ENCODE results near the gene LRRC41.
"Not testable (repeated sequence)": the region's sequence is repeated elsewhere in the genome, so short reads cannot be mapped to it uniquely, and the experiment has no call there.

Gene LRRC41

GRCh38 chr1:46322191-46322590, 18.8 kb upstream of the LRRC41 start:
- H3K4me3 ChIP-seq (ENCODE audit: low read depth, low read length); H3K79me2 ChIP-seq (ENCODE audit: control insufficient read depth, insufficient read depth, low read length, unreplicated experiment); H3K4me1 ChIP-seq (ENCODE audit: control insufficient read depth, insufficient read depth, low read length, unreplicated experiment); H3K27me3 ChIP-seq (ENCODE audit: insufficient read depth, low read length); H3K36me3 ChIP-seq (ENCODE audit: insufficient read depth, low read length); H3K27ac ChIP-seq (ENCODE audit: low read depth, low read length); H2AFZ ChIP-seq (ENCODE audit: low read length, unreplicated experiment): not testable (repeated sequence)

GRCh38 chr1:46319960-46320914, 16.8 kb upstream of the LRRC41 start:
- H3K27me3 ChIP-seq (ENCODE audit: insufficient read depth, low read length); H3K79me2 ChIP-seq (ENCODE audit: control insufficient read depth, insufficient read depth, low read length, unreplicated experiment); H3K36me3 ChIP-seq (ENCODE audit: insufficient read depth, low read length); H3K27ac ChIP-seq (ENCODE audit: low read depth, low read length); H3K4me1 ChIP-seq (ENCODE audit: control insufficient read depth, insufficient read depth, low read length, unreplicated experiment); H3K4me3 ChIP-seq (ENCODE audit: low read depth, low read length); H2AFZ ChIP-seq (ENCODE audit: low read length, unreplicated experiment): not testable (repeated sequence)

GRCh38 chr1:46319301-46319700, 15.9 kb upstream of the LRRC41 start:
- H3K4me1 ChIP-seq (ENCODE audit: control insufficient read depth, insufficient read depth, low read length, unreplicated experiment); H3K4me3 ChIP-seq (ENCODE audit: low read depth, low read length); H2AFZ ChIP-seq (ENCODE audit: low read length, unreplicated experiment); H3K36me3 ChIP-seq (ENCODE audit: insufficient read depth, low read length); H3K79me2 ChIP-seq (ENCODE audit: control insufficient read depth, insufficient read depth, low read length, unreplicated experiment); H3K27me3 ChIP-seq (ENCODE audit: insufficient read depth, low read length); H3K27ac ChIP-seq (ENCODE audit: low read depth, low read length): not testable (repeated sequence)

- Histone ChIP-seq H3K27ac (ENCODE audit: low read depth, low read length) (no peak overlapping the region), H2AFZ (ENCODE audit: low read length, unreplicated experiment) (no peak overlapping the region), H3K4me1 (ENCODE audit: control insufficient read depth, insufficient read depth, low read length, unreplicated experiment) (peaks cover 5% of the 10 kb centered on the region), H3K79me2 (ENCODE audit: control insufficient read depth, insufficient read depth, low read length, unreplicated experiment) (no peaks in the 10 kb centered on the region), H3K4me3 (ENCODE audit: low read depth, low read length) (no peak overlapping the region), H3K27me3 (ENCODE audit: insufficient read depth, low read length) (no peaks in the 10 kb centered on the region), H3K36me3 (ENCODE audit: insufficient read depth, low read length) (peaks cover 18% of the 10 kb centered on the region)
Measured at GRCh38 chr1:46317323-46317722, 13.9 kb upstream of the LRRC41 start.

- Histone ChIP-seq H3K79me2 (ENCODE audit: control insufficient read depth, insufficient read depth, low read length, unreplicated experiment) (no peaks in the 10 kb centered on the region), H3K36me3 (ENCODE audit: insufficient read depth, low read length) (peaks cover 18% of the 10 kb centered on the region), H3K4me1 (ENCODE audit: control insufficient read depth, insufficient read depth, low read length, unreplicated experiment) (peaks cover 5% of the 10 kb centered on the region), H3K27ac (ENCODE audit: low read depth, low read length) (peak overlapping the region; percentile 12; the same call in 1 of the 2 replicates), H2AFZ (ENCODE audit: low read length, unreplicated experiment) (no peak overlapping the region), H3K27me3 (ENCODE audit: insufficient read depth, low read length) (no peaks in the 10 kb centered on the region), H3K4me3 (ENCODE audit: low read depth, low read length) (no peak overlapping the region)
Measured at GRCh38 chr1:46315669-46316403, 12.4 kb upstream of the LRRC41 start.

- Histone ChIP-seq H3K4me1 (ENCODE audit: control insufficient read depth, insufficient read depth, low read length, unreplicated experiment) (peaks cover 14% of the 10 kb centered on the region), H2AFZ (ENCODE audit: low read length, unreplicated experiment) (no peak overlapping the region), H3K27ac (ENCODE audit: low read depth, low read length) (no peak overlapping the region), H3K36me3 (ENCODE audit: insufficient read depth, low read length) (peaks cover 21% of the 10 kb centered on the region), H3K79me2 (ENCODE audit: control insufficient read depth, insufficient read depth, low read length, unreplicated experiment) (peaks cover 47% of the 10 kb centered on the region), H3K4me3 (ENCODE audit: low read depth, low read length) (no peak overlapping the region), H3K27me3 (ENCODE audit: insufficient read depth, low read length) (no peaks in the 10 kb centered on the region)
Measured at GRCh38 chr1:46310321-46310720, 6.9 kb upstream of the LRRC41 start.

GRCh38 chr1:46309401-46310159, 6.2 kb upstream of the LRRC41 start:
- no peaks in the 10 kb centered on the region for H3K27me3 ChIP-seq (ENCODE audit: insufficient read depth, low read length)
- no peak overlapping the region for H3K27ac ChIP-seq (ENCODE audit: low read depth, low read length)
- H3K4me1 ChIP-seq (ENCODE audit: control insufficient read depth, insufficient read depth, low read length, unreplicated experiment) = peaks cover 10% of the 10 kb centered on the region
- H3K4me3 ChIP-seq (ENCODE audit: low read depth, low read length) = no peak overlapping the region
- peaks cover 18% of the 10 kb centered on the region for H3K36me3 ChIP-seq (ENCODE audit: insufficient read depth, low read length)
- H2AFZ ChIP-seq (ENCODE audit: low read length, unreplicated experiment) = no peak overlapping the region
- peaks cover 54% of the 10 kb centered on the region for H3K79me2 ChIP-seq (ENCODE audit: control insufficient read depth, insufficient read depth, low read length, unreplicated experiment)

GRCh38 chr1:46306159-46306530, 2.7 kb upstream of the LRRC41 start:
- Histone ChIP-seq H3K79me2 (ENCODE audit: control insufficient read depth, insufficient read depth, low read length, unreplicated experiment) (peaks cover 83% of the 10 kb centered on the region), H3K36me3 (ENCODE audit: insufficient read depth, low read length) (peaks cover 7% of the 10 kb centered on the region), H3K4me3 (ENCODE audit: low read depth, low read length) (no peak overlapping the region), H3K27me3 (ENCODE audit: insufficient read depth, low read length) (no peaks in the 10 kb centered on the region), H3K27ac (ENCODE audit: low read depth, low read length) (no peak overlapping the region), H2AFZ (ENCODE audit: low read length, unreplicated experiment) (no peak overlapping the region), H3K4me1 (ENCODE audit: control insufficient read depth, insufficient read depth, low read length, unreplicated experiment) (peaks cover 9% of the 10 kb centered on the region)

GRCh38 chr1:46303872-46304326, 483 bp upstream of the LRRC41 start:
- H3K4me1 ChIP-seq (ENCODE audit: control insufficient read depth, insufficient read depth, low read length, unreplicated experiment) = peaks cover 20% of the 10 kb centered on the region
- H3K36me3 ChIP-seq (ENCODE audit: insufficient read depth, low read length) = no peaks in the 10 kb centered on the region
- no peaks in the 10 kb centered on the region for H3K27me3 ChIP-seq (ENCODE audit: insufficient read depth, low read length)
- H2AFZ ChIP-seq (ENCODE audit: low read length, unreplicated experiment) = peak overlapping the region; percentile 46
- peak overlapping the region; percentile 86 for H3K27ac ChIP-seq (ENCODE audit: low read depth, low read length)
- H3K79me2 ChIP-seq (ENCODE audit: control insufficient read depth, insufficient read depth, low read length, unreplicated experiment) = peaks cover 93% of the 10 kb centered on the region
- H3K4me3 ChIP-seq (ENCODE audit: low read depth, low read length) = peak overlapping the region; percentile 89

- Histone ChIP-seq H3K79me2 (ENCODE audit: control insufficient read depth, insufficient read depth, low read length, unreplicated experiment) (peaks cover 93% of the 10 kb centered on the region), H3K36me3 (ENCODE audit: insufficient read depth, low read length) (peaks cover 4% of the 10 kb centered on the region; the same call in 1 of the 2 replicates), H2AFZ (ENCODE audit: low read length, unreplicated experiment) (peak overlapping the region; percentile 75), H3K27me3 (ENCODE audit: insufficient read depth, low read length) (no peaks in the 10 kb centered on the region), H3K4me1 (ENCODE audit: control insufficient read depth, insufficient read depth, low read length, unreplicated experiment) (peaks cover 25% of the 10 kb centered on the region), H3K4me3 (ENCODE audit: low read depth, low read length) (peak overlapping the region; percentile 89), H3K27ac (ENCODE audit: low read depth, low read length) (peak overlapping the region; percentile 86)
Measured at GRCh38 chr1:46302641-46303037, 777 bp downstream of the LRRC41 start.
